Smooth muscle cell (in vitro differentiated cells): ENCODE measurements around the gene SHBG. TPM values are rescaled to one million over a fixed set of nuclear protein-coding genes. Genes with fewer than 3 reads are reported as not detected.
"Not testable (repeated sequence)": the region's sequence is repeated elsewhere in the genome, so short reads cannot be mapped to it uniquely, and the experiment has no call there.

Experiments used
- DNase-seq: peaks from one replicate; lab custom pipeline; 2025; ENCODE audit not compliant: unreplicated experiment; lab: John Stamatoyannopoulos, UW
- H2AFZ ChIP-seq: fragments of 200-600 bp; sonication (generic); 2 replicates; pipeline ENCODE4 v1.6.0; 2016; ENCODE audit warnings: antibody characterized with exemption, low read depth, mild to moderate bottlenecking
- H3F3A ChIP-seq: fragments of 200-600 bp; sonication (generic); 2 replicates; pipeline ENCODE4 v1.6.0; 2017; ENCODE audit warnings: antibody characterized with exemption, low read depth
- H3K27ac ChIP-seq: fragments of 200-600 bp; sonication (generic); 2 replicates; pipeline ENCODE4 v1.5.1; 2016; ENCODE audit warnings: low read depth, mild to moderate bottlenecking
- H3K27me3 ChIP-seq: fragments of 200-600 bp; sonication (generic); 2 replicates; pipeline ENCODE4 v1.6.1; 2016; ENCODE audit warnings: low read depth, mild to moderate bottlenecking
- H3K36me3 ChIP-seq: fragments of 200-600 bp; sonication (generic); 2 replicates; pipeline ENCODE4 v1.5.1; 2016; ENCODE audit warnings: low read depth
- H3K4me1 ChIP-seq: fragments of 200-600 bp; sonication (generic); 2 replicates; pipeline ENCODE4 v1.5.1; 2016; ENCODE audit warnings: low read depth
- H3K4me2 ChIP-seq: fragments of 200-600 bp; sonication (generic); 2 replicates; pipeline ENCODE4 v1.6.0; 2016; ENCODE audit warnings: mild to moderate bottlenecking
- H3K4me3 ChIP-seq: fragments of 200-600 bp; sonication (generic); 2 replicates; pipeline ENCODE4 v1.5.1; 2016; ENCODE audit warnings: mild to moderate bottlenecking
- H3K79me2 ChIP-seq: fragments of 200-600 bp; sonication (generic); 2 replicates; pipeline ENCODE4 v1.6.0; 2016; ENCODE audit warnings: low read depth, mild to moderate bottlenecking
- H3K9ac ChIP-seq: fragments of 200-600 bp; sonication (generic); 2 replicates; pipeline ENCODE4 v1.6.0; 2016; ENCODE audit warnings: low read depth
- H3K9me3 ChIP-seq: fragments of 200-600 bp; sonication (generic); replicated peaks from 2 replicates; pipeline ENCODE4 v1.5.1; 2016; ENCODE audit warnings: low read depth
- H4K20me1 ChIP-seq: fragments of 200-600 bp; sonication (generic); 2 replicates; pipeline ENCODE4 v1.6.0; 2016; ENCODE audit warnings: low read depth
- WGBS: methylation state at CpG from one replicate; pipeline ENCODE4 v1.1.7; 2016; ENCODE audit warnings: low lambda C conversion rate; 5-methylcytosine and 5-hydroxymethylcytosine counted together
- polyA plus RNA-seq: library from polyadenylated mRNA; unstranded; fragments of >200 nt; fragmentation: Nextera tagmentation; extraction: Ambion mirVana; gene quantifications from 2 replicates; pipeline ENCODE4 v1.2.1, GENCODE V29; 2016
- total RNA-seq: library from RNA; depleted of rRNA; stranded (reverse); fragments of >200 nt; gene quantifications from 2 replicates; pipeline ENCODE4 v1.2.3, GENCODE V29; 2014
- TF ChIP-seq, protein P1 (sequence below): fragments of 200-600 bp; sonication (generic); IDR thresholded peaks from 2 replicates; pipeline ENCODE4 v1.5.1; 2017; ENCODE audit warnings: borderline replicate concordance, mild to moderate bottlenecking, antibody characterized with exemption; ENCODE audit not compliant: insufficient read depth, poor library complexity, severe bottlenecking

Gene SHBG
- total and polyA plus RNA-seq, 2 experiments from 2014 or later, result 0.88 TPM; not detected in 1

- Histone ChIP-seq H2AFZ (no peak overlapping the region), H3K9me3 (no peaks in the 10 kb centered on the region), H3K36me3 (peaks cover 10% of the 10 kb centered on the region), H3K4me3 (no peak overlapping the region), H3K27ac (no peak overlapping the region), H3K27me3 (no peaks in the 10 kb centered on the region), H3K4me2 (no peak overlapping the region), H3F3A (no peaks in the 10 kb centered on the region), H3K79me2 (no peaks in the 10 kb centered on the region), H4K20me1 (peaks cover 9% of the 10 kb centered on the region), H3K9ac (no peak overlapping the region), H3K4me1 (peaks cover 23% of the 10 kb centered on the region)
- WGBS, result 99% methylated on average over 23 of the region's 23 CpGs
- no peak for DNase-seq
- TF ChIP-seq, protein P1, sequence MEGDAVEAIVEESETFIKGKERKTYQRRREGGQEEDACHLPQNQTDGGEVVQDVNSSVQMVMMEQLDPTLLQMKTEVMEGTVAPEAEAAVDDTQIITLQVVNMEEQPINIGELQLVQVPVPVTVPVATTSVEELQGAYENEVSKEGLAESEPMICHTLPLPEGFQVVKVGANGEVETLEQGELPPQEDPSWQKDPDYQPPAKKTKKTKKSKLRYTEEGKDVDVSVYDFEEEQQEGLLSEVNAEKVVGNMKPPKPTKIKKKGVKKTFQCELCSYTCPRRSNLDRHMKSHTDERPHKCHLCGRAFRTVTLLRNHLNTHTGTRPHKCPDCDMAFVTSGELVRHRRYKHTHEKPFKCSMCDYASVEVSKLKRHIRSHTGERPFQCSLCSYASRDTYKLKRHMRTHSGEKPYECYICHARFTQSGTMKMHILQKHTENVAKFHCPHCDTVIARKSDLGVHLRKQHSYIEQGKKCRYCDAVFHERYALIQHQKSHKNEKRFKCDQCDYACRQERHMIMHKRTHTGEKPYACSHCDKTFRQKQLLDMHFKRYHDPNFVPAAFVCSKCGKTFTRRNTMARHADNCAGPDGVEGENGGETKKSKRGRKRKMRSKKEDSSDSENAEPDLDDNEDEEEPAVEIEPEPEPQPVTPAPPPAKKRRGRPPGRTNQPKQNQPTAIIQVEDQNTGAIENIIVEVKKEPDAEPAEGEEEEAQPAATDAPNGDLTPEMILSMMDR, result no peak
These were observed 37.4 kb upstream of the SHBG start for GRCh38 chr17:7592422-7593021.

DNA sequence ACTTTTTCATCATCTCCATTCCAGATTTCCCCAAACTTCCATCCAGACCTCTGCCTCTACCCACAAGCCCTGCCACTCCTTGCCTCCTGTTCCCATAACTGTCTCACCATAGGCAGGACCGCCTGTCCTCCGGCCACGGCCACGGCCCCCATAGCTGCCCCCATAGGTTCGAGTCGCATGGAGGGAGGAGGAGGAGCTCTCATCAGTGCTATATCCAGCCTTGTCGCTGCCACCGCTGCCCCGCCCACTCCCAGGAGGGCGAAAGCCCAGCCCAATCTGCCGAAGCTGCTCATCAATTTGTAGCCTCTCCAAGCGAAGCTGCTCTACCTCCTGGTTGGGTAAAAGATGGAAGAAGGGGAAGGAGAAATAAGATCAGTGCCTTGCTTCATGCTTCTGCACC is 36.6 kb upstream of the SHBG start:
- Histone ChIP-seq H3K27me3 (no peaks in the 10 kb centered on the region), H3K4me1 (peaks cover 23% of the 10 kb centered on the region), H3F3A (no peaks in the 10 kb centered on the region), H4K20me1 (peaks cover 9% of the 10 kb centered on the region), H3K4me2 (no peak overlapping the region), H3K9me3 (no peaks in the 10 kb centered on the region), H3K4me3 (no peak overlapping the region), H3K79me2 (no peaks in the 10 kb centered on the region), H3K9ac (no peak overlapping the region), H2AFZ (no peak overlapping the region), H3K36me3 (peaks cover 10% of the 10 kb centered on the region), H3K27ac (no peak overlapping the region)
- TF ChIP-seq, protein P1, result no peak
- no peak for DNase-seq
- WGBS, result 94% methylated on average over 12 of the region's 12 CpGs

DNA sequence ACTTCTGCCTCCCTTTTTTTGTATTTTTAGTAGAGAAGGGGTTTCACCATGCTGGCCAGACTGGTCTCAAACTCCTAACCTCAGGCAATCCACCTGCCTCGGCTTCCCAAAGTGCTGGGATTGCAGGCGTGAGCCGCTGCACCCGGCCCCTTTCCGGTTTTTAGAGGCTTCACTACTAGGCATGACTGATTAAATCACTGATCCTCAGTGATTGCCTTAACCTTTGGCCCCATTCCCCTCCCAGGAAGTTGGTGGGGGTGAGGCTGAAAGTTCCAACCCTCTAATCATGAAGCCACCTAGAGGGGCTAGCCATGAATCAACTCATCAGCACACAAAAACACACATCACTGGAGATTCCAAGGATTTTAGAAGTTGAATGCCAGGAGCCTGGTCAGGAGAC is 32.4 kb upstream of the SHBG start:
- not testable (repeated sequence) for H3K27ac ChIP-seq, H3F3A ChIP-seq, H2AFZ ChIP-seq, H3K4me2 ChIP-seq, H3K79me2 ChIP-seq, H4K20me1 ChIP-seq, H3K4me1 ChIP-seq, H3K9ac ChIP-seq, DNase-seq, H3K4me3 ChIP-seq, H3K9me3 ChIP-seq, H3K27me3 ChIP-seq
- WGBS, result 76% methylated on average over 5 of the region's 5 CpGs
- H3K36me3 ChIP-seq, result peaks cover 17% of the 10 kb centered on the region

DNA sequence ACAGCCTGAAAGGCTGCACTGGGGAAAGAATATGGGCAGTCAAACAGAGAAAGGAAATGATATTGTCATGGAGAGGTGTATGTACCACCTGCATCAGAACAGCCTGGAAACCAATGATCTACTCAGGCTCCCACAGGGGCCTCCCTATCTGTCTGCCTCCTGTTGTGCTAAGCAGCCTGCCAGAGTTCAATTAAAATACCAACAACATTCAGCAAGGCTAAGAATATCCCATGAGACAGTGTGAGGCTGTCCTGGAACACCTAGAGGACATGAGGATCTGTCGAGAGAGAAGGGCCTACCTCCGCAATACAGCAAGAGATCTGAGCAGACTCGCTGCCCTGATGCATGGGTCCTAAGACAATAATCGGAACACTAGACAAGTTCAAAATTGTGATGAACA is 23.7 kb upstream of the SHBG start:
- H3F3A ChIP-seq, result no peaks in the 10 kb centered on the region
- no peaks in the 10 kb centered on the region for H3K4me1 ChIP-seq
- H3K9ac ChIP-seq, result no peak overlapping the region
- H3K36me3 ChIP-seq, result peaks cover 11% of the 10 kb centered on the region
- no peak overlapping the region for H3K4me2 ChIP-seq
- WGBS, result 98% methylated on average over 4 of the region's 4 CpGs
- H3K9me3 ChIP-seq, result no peaks in the 10 kb centered on the region
- TF ChIP-seq, protein P1, result no peak
- H3K27ac ChIP-seq, result no peak overlapping the region
- no peaks in the 10 kb centered on the region for H3K27me3 ChIP-seq
- H3K4me3 ChIP-seq, result no peak overlapping the region
- peaks cover 49% of the 10 kb centered on the region for H3K79me2 ChIP-seq
- no peak for DNase-seq
- H4K20me1 ChIP-seq, result peaks cover 58% of the 10 kb centered on the region
- H2AFZ ChIP-seq, result no peak overlapping the region
